GM12878 (cell line): ENCODE results near the gene TPRA1. TPM values are rescaled to one million over a fixed set of nuclear protein-coding genes. Genes with fewer than 3 reads are reported as not detected.

Source experiments
- ATAC-seq: fragments of 200-7000 bp; cut with Tn5 transposase; 3 replicates; pipeline ENCODE4 v1.9.1; 2020; ENCODE audit warnings: mild to moderate bottlenecking, moderate library complexity
- BruUV-seq: library from RNA; stranded (reverse); fragments of 400-500 nt; replicated peaks from 2 replicates; lab custom pipeline; 2021; lab: Mats Ljungman, UMichigan
- CTCF ChIA-PET: fragments of 300-600 bp; sonication (Branson Sonifier 250); formaldehyde crosslinking; extraction: SDS; loops from one replicate; lab custom pipeline; 2021; ENCODE audit warnings: inconsistent platforms; lab: Yijun Ruan, JAX
- POLR2A ChIA-PET: fragments of 350-600 bp; formaldehyde crosslinking; extraction: SDS; loops from one replicate; lab custom pipeline; 2021; ENCODE audit warnings: inconsistent platforms; lab: Charles Lee
- RAD21 ChIA-PET: fragments of 300-600 bp; sonication (Branson Sonifier 250); formaldehyde crosslinking; loops from one replicate; lab custom pipeline; 2023; ENCODE audit warnings: antibody characterized with exemption; ENCODE audit not compliant: unreplicated experiment; lab: Charles Lee
- SMC1A ChIA-PET: fragments of 300-600 bp; sonication (Branson Sonifier 250); formaldehyde crosslinking; loops from one replicate; lab custom pipeline; 2023; ENCODE audit not compliant: unreplicated experiment, uncharacterized antibody; lab: Charles Lee
- DNase-seq: peaks from one replicate; pipeline ENCODE4 v3.0.0-alpha.2; 2011; ENCODE audit warnings: low read depth, low spot score
- FAIRE-seq: peaks from 3 replicates; lab custom pipeline; 2011; peaks lifted over from hg19 to GRCh38; lab: Jason Lieb, UNC
- H2AFZ ChIP-seq: 2 replicates; pipeline ENCODE4 v1.6.0; 2011; ENCODE audit warnings: low read depth, low read length, control low read depth; ENCODE audit not compliant: control insufficient read depth
- H3K27ac ChIP-seq: 2 replicates; pipeline ENCODE4 v1.5.1; 2011; ENCODE audit warnings: control low read depth; ENCODE audit not compliant: control insufficient read depth, insufficient read depth
- H3K27me3 ChIP-seq, 2 experiments: replicated peaks in 1 of 2; 2 replicates each; pipeline versions ENCODE4 v1.6.0 to v1.6.1; 2011; ENCODE audit warnings: low read length in 1 of 2; ENCODE audit not compliant: control insufficient read depth in 2 of 2, insufficient read depth in 2 of 2
- H3K36me3 ChIP-seq, 2 experiments: 2 replicates each; pipeline ENCODE4 v1.5.1; 2011; ENCODE audit warnings: low read length in 1 of 2; ENCODE audit not compliant: control insufficient read depth in 2 of 2, insufficient read depth in 2 of 2
- H3K4me1 ChIP-seq: 2 replicates; pipeline ENCODE4 v1.6.1; 2011; ENCODE audit warnings: mild to moderate bottlenecking, low read length, moderate library complexity, mixed read lengths; ENCODE audit not compliant: control insufficient read depth, insufficient read depth
- H3K4me2 ChIP-seq: 2 replicates; pipeline ENCODE4 v1.6.0; 2011; ENCODE audit warnings: control low read depth; ENCODE audit not compliant: control insufficient read depth, insufficient read depth
- H3K4me3 ChIP-seq: fragments of 200-600 bp; sonication (generic); 2 replicates; pipeline ENCODE4 v1.5.1; 2016
- H3K79me2 ChIP-seq: 2 replicates; pipeline ENCODE4 v1.6.0; 2011; ENCODE audit warnings: low read length; ENCODE audit not compliant: control insufficient read depth, insufficient read depth
- H3K9ac ChIP-seq: 2 replicates; pipeline ENCODE4 v1.8.0; 2011; ENCODE audit warnings: low read length, control low read depth, mixed read lengths; ENCODE audit not compliant: control insufficient read depth, insufficient read depth
- H3K9me3 ChIP-seq: replicated peaks from 3 replicates; pipeline ENCODE4 v1.5.1; 2011; ENCODE audit warnings: mild to moderate bottlenecking, low read length; ENCODE audit not compliant: control insufficient read depth, insufficient read depth
- H4K20me1 ChIP-seq: 2 replicates; pipeline ENCODE4 v1.6.0; 2011; ENCODE audit not compliant: control insufficient read depth, insufficient read depth
- ASH2L ChIP-seq: fragments of 300-600, 200-600 bp; sonication (generic); IDR thresholded peaks from 2 replicates; pipeline ENCODE4 v1.6.1; 2017; ENCODE audit warnings: low read depth, mild to moderate bottlenecking, borderline replicate concordance
- IKZF1 ChIP-seq: fragments of 450-650 bp; conservative IDR thresholded peaks from 2 replicates; pipeline ENCODE4 v1.6.1; 2017; ENCODE audit warnings: antibody characterized with exemption, mild to moderate bottlenecking
- IRF4 ChIP-seq: IDR thresholded peaks from 2 replicates; pipeline ENCODE4 v1.6.1; 2011; ENCODE audit warnings: low read depth, low read length
- PAX5 ChIP-seq: IDR thresholded peaks from 2 replicates; pipeline ENCODE4 v1.6.1; 2011; ENCODE audit warnings: low read depth, low read length, borderline replicate concordance
- RCOR1 ChIP-seq: conservative IDR thresholded peaks from 2 replicates; pipeline ENCODE4 v1.6.1; 2012; ENCODE audit warnings: low read depth, low read length, improper control_type of control experiment
- RELA ChIP-seq: fragments of 450-650 bp; IDR thresholded peaks from 2 replicates; pipeline ENCODE4 v1.8.0; 2014; ENCODE audit warnings: borderline replicate concordance; ENCODE audit not compliant: partially characterized antibody
- SUPT20H ChIP-seq: IDR thresholded peaks from 2 replicates; pipeline ENCODE4 v1.6.1; 2011; ENCODE audit warnings: low read depth, mild to moderate bottlenecking, low read length, moderate library complexity, borderline replicate concordance; ENCODE audit not compliant: control insufficient read depth
- TCF7 ChIP-seq: IDR thresholded peaks from 2 replicates; pipeline ENCODE4 v1.6.1; 2014; ENCODE audit warnings: antibody characterized with exemption, borderline replicate concordance
- ZNF24 ChIP-seq: fragments of 450-650 bp; IDR thresholded peaks from 2 replicates; pipeline ENCODE4 v1.6.1; 2017; ENCODE audit warnings: antibody characterized with exemption, mild to moderate bottlenecking
- WGBS: methylation state at CpG from one replicate; pipeline ENCODE4 v1.1.6; 2016; ENCODE audit warnings: low lambda C conversion rate; ENCODE audit not compliant: insufficient replicate concordance, insufficient coverage; ENCODE audit errors: missing lambda C conversion rate; 5-methylcytosine and 5-hydroxymethylcytosine counted together
- in situ Hi-C: fragments of 300-500 bp; cut with MboI; formaldehyde crosslinking; loops from 9 replicates; pipeline ENCODE4 v1.14.3; 2018; ENCODE audit warnings: mixed read lengths
- intact Hi-C: fragments of 100-400 bp; cut with micrococcal nuclease; formaldehyde crosslinking; loops from one replicate; pipeline ENCODE4 v1.14.2; 2022; ENCODE audit not compliant: unreplicated experiment
- polyA plus RNA-seq, 11 experiments: library from polyadenylated mRNA; depleted of rRNA in 4 of 11; unstranded in 6 of 11; stranded (reverse) in 5 of 11; fragments of >200 nt; fragmentation: Nextera tagmentation in 4 of 11; fragmentation: Illumina TruSeq in 1 of 11; extraction: Ambion mirVana in 4 of 11; extraction: Trizol in 1 of 11; gene quantifications; 1 replicate in 1 of 11; 2 replicates in 10 of 11; pipeline versions ENCODE4 v1.2.1 to v1.2.3, GENCODE V29; 2011 to 2016; ENCODE audit warnings: inconsistent platforms in 2 of 11, missing spikeins in 2 of 11, low read depth in 1 of 11
- total RNA-seq, 4 experiments: library from RNA; depleted of rRNA in 3 of 4; stranded (reverse); fragments of >200 nt in 3 of 4; fragmentation: Illumina TruSeq in 1 of 4; extraction: Trizol in 1 of 4; gene quantifications; 2 replicates each; pipeline versions ENCODE4 v1.2.1 to v1.2.3, GENCODE V29; 2013 to 2021
- TF ChIP-seq, protein P1 (sequence below): fragments of 450-650 bp; conservative IDR thresholded peaks from 2 replicates; pipeline ENCODE4 v1.6.1; 2017; ENCODE audit warnings: mild to moderate bottlenecking, moderate library complexity
- TF ChIP-seq, protein P2 (sequence below): fragments of 150-350 bp; IDR thresholded peaks from 2 replicates; pipeline ENCODE4 v1.6.1; 2016; ENCODE audit warnings: low read depth, low read length

Gene TPRA1
- total and polyA plus RNA-seq, 10 of the 15 experiments (the other 5 are each of a cell fraction or from before 2014, with no cell fraction given): 1.8 to 39.6 (median 26.6) TPM

DNA sequence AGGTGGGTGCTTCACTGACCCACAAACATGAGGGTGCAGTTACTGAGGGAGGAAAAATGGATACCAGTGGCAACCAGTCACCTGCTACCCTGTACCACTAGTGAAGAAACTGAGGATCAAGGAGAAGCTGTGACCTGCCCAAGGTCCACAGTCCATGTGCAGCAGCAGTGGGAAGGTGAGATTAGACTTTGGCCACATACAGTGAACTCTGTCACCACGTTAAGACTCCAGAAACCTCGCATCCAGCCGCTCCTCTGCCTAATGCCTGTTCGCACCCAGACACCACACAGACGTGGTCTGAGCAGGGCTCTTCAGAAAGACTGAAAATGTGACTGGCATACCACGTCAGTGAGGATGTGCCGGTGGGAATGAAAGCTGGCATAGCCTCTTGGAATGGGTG is 20.0 kb downstream of the TPRA1 start (continued):
- TF ChIP-seq, protein P1, sequence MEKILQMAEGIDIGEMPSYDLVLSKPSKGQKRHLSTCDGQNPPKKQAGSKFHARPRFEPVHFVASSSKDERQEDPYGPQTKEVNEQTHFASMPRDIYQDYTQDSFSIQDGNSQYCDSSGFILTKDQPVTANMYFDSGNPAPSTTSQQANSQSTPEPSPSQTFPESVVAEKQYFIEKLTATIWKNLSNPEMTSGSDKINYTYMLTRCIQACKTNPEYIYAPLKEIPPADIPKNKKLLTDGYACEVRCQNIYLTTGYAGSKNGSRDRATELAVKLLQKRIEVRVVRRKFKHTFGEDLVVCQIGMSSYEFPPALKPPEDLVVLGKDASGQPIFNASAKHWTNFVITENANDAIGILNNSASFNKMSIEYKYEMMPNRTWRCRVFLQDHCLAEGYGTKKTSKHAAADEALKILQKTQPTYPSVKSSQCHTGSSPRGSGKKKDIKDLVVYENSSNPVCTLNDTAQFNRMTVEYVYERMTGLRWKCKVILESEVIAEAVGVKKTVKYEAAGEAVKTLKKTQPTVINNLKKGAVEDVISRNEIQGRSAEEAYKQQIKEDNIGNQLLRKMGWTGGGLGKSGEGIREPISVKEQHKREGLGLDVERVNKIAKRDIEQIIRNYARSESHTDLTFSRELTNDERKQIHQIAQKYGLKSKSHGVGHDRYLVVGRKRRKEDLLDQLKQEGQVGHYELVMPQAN: no peak
- no peak for TF ChIP-seq ASH2L

DNA sequence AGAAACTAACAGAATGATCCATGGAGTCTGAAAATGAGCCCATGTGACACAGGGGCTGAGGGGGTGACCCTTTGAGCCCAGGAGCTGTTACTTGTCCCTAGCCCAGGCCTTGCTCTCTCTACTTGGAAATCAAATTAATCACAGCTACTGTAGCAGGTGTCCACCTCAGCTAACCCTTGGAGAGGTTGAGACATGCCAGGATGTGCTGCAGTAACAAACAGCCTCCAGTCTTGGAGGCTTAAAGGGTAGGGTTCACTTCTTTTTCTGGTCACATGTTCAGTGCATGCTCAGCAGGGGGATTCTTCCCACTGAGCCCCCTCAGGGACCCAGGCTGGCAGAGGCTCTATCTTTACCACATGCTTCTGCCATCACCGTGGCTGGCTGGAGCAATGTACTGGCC is 21.4 kb downstream of the TPRA1 start:
- in situ Hi-C loops: no loop called here
- POLR2A ChIA-PET: no interaction called here
- TF ChIP-seq RELA (no peak), IKZF1 (no peak), SUPT20H (no peak), IRF4 (no peak), RCOR1 (no peak), PAX5 (no peak), TCF7 (no peak), ZNF24 (no peak)
- TF ChIP-seq, protein P2, sequence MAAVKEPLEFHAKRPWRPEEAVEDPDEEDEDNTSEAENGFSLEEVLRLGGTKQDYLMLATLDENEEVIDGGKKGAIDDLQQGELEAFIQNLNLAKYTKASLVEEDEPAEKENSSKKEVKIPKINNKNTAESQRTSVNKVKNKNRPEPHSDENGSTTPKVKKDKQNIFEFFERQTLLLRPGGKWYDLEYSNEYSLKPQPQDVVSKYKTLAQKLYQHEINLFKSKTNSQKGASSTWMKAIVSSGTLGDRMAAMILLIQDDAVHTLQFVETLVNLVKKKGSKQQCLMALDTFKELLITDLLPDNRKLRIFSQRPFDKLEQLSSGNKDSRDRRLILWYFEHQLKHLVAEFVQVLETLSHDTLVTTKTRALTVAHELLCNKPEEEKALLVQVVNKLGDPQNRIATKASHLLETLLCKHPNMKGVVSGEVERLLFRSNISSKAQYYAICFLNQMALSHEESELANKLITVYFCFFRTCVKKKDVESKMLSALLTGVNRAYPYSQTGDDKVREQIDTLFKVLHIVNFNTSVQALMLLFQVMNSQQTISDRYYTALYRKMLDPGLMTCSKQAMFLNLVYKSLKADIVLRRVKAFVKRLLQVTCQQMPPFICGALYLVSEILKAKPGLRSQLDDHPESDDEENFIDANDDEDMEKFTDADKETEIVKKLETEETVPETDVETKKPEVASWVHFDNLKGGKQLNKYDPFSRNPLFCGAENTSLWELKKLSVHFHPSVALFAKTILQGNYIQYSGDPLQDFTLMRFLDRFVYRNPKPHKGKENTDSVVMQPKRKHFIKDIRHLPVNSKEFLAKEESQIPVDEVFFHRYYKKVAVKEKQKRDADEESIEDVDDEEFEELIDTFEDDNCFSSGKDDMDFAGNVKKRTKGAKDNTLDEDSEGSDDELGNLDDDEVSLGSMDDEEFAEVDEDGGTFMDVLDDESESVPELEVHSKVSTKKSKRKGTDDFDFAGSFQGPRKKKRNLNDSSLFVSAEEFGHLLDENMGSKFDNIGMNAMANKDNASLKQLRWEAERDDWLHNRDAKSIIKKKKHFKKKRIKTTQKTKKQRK: no peak
- TF ChIP-seq, all 136 proteins: peak for 0
- Histone ChIP-seq H3K4me3 (no peak overlapping the region), H3K36me3 (peaks cover 5 to 8% of the 10 kb centered on the region in 2 experiments; a peak in 3 of 4 replicates), H3K4me2 (no peak overlapping the region), H3K79me2 (no peaks in the 10 kb centered on the region), H2AFZ (no peak overlapping the region), H3K4me1 (no peaks in the 10 kb centered on the region), H3K27me3 (no peaks in the 10 kb centered on the region), H3K27ac (no peak overlapping the region), H3K9ac (no peak overlapping the region), H4K20me1 (no peaks in the 10 kb centered on the region), H3K9me3 (no peaks in the 10 kb centered on the region)
- no peak for DNase-seq
- ChIA-PET RAD21 (no interaction called here), SMC1A (no interaction called here), CTCF (interaction anchor here (0.6 kb wide), 1 partner anchor 1405 kb away, joined by 3 read pairs; no protein-coding TSS in a partner anchor)
- WGBS: 47% methylated on average over 1 of the region's 1 CpG
- intact Hi-C loops: no loop called here
- ATAC-seq: no peak
- no peak for FAIRE-seq
- no TSS peak for BruUV-seq
